Activated CD8-positive, alpha-beta T cell treated with anti-CD3 and anti-CD28 coated beads for 36 hours (primary cell): ENCODE data around the gene KCNQ5. TPM values are rescaled to one million over a fixed set of nuclear protein-coding genes. Genes with fewer than 3 reads are reported as not detected.

Experiments used
- ATAC-seq: fragments of 200-7000 bp; cut with Tn5 transposase; one replicate; pipeline ENCODE4 v1.10.0; 2021; ENCODE audit warnings: mild to moderate bottlenecking, moderate library complexity
- CTCF ChIA-PET: fragments of 350-600 bp; sonication (Branson Sonifier 250); formaldehyde crosslinking; loops from one replicate; lab custom pipeline; 2021; ENCODE audit warnings: antibody characterized with exemption; lab: Charles Lee
- POLR2A ChIA-PET: fragments of 350-600 bp; sonication (Branson Sonifier 250); formaldehyde crosslinking; loops from one replicate; lab custom pipeline; 2021; ENCODE audit warnings: antibody characterized with exemption; lab: Charles Lee
- DNase-seq: peaks from one replicate; pipeline ENCODE4 v3.0.0-alpha.2; 2020
- H3K27ac Mint-ChIP-seq: one replicate; pipeline ENCODE4 v1.8.0; 2021; ENCODE audit warnings: mild to moderate bottlenecking, mixed read lengths
- H3K27me3 Mint-ChIP-seq: one replicate; pipeline ENCODE4 v1.8.0; 2021; ENCODE audit warnings: mixed read lengths
- H3K36me3 Mint-ChIP-seq: one replicate; pipeline ENCODE4 v1.8.0; 2021; ENCODE audit warnings: low read depth, mixed read lengths
- H3K4me1 Mint-ChIP-seq: one replicate; pipeline ENCODE4 v1.8.0; 2021; ENCODE audit warnings: low read depth, mixed read lengths
- H3K4me3 Mint-ChIP-seq: one replicate; pipeline ENCODE4 v1.8.0; 2021; ENCODE audit warnings: mild to moderate bottlenecking, moderate library complexity, mixed read lengths
- H3K9me3 Mint-ChIP-seq: one replicate; pipeline ENCODE4 v1.8.0; 2021; ENCODE audit warnings: mixed read lengths
- CTCF ChIP-seq: fragments of 200-600 bp; IDR thresholded peaks from one replicate; pipeline ENCODE4 v1.8.0; 2022; ENCODE audit warnings: antibody characterized with exemption, mild to moderate bottlenecking
- intact Hi-C: fragments of 100-400 bp; cut with micrococcal nuclease; formaldehyde crosslinking; loops from one replicate; pipeline ENCODE4 v1.10.0; 2022
- total RNA-seq, 2 experiments: library from RNA; stranded (reverse); gene quantifications; one replicate each; pipeline ENCODE4 v1.2.3, GENCODE V29; 2021

The KCNQ5 gene
- total RNA-seq, 2 experiments from 2014 or later = 14.6 to 14.9 TPM

- TF ChIP-seq CTCF = no peak
- Mint-ChIP-seq H3K27me3 (no peaks in the 10 kb centered on the region), H3K27ac (no peak overlapping the region), H3K4me3 (no peak overlapping the region), H3K4me1 (peaks cover 7% of the 10 kb centered on the region), H3K36me3 (no peaks in the 10 kb centered on the region), H3K9me3 (no peaks in the 10 kb centered on the region)
- ChIA-PET CTCF (no interaction called here), POLR2A (no interaction called here)
- intact Hi-C loops = no loop called here
- DNase-seq (no peak), ATAC-seq (no peak)
Observed at GRCh38 chr6:72864799-72865198, 242.9 kb downstream of the KCNQ5 start.

GRCh38 chr6:72865467-72865866 lies 243.6 kb downstream of the KCNQ5 start:
- Mint-ChIP-seq H3K9me3 (no peaks in the 10 kb centered on the region), H3K4me3 (no peak overlapping the region), H3K36me3 (no peaks in the 10 kb centered on the region), H3K4me1 (peaks cover 7% of the 10 kb centered on the region), H3K27ac (no peak overlapping the region), H3K27me3 (no peaks in the 10 kb centered on the region)
- intact Hi-C loops = no loop called here
- POLR2A ChIA-PET = no interaction called here
- DNase-seq (no peak), ATAC-seq (no peak)
- CTCF ChIA-PET = no interaction called here
- no peak for TF ChIP-seq CTCF

- H3K9me3 Mint-ChIP-seq = no peaks in the 10 kb centered on the region
- H3K4me1 Mint-ChIP-seq = no peaks in the 10 kb centered on the region
- ChIA-PET CTCF (no interaction called here), POLR2A (interaction anchor here (0.6 kb wide), 1 partner anchor 230 kb away, joined by 4 read pairs; no protein-coding TSS in a partner anchor)
- no peak for TF ChIP-seq CTCF
- H3K36me3 Mint-ChIP-seq = no peaks in the 10 kb centered on the region
- no peak overlapping the region for H3K4me3 Mint-ChIP-seq
- no peaks in the 10 kb centered on the region for H3K27me3 Mint-ChIP-seq
- no peak for ATAC-seq
- intact Hi-C loops = no loop called here
- H3K27ac Mint-ChIP-seq = no peak overlapping the region
- DNase-seq = no peak
Observed at GRCh38 chr6:72869621-72870020, 247.8 kb downstream of the KCNQ5 start.

- H3K4me3 Mint-ChIP-seq = no peak overlapping the region
- intact Hi-C loops = no loop called here
- TF ChIP-seq CTCF = no peak
- ATAC-seq = no peak
- ChIA-PET CTCF (no interaction called here), POLR2A (no interaction called here)
- H3K36me3 Mint-ChIP-seq = no peaks in the 10 kb centered on the region
- H3K4me1 Mint-ChIP-seq = no peaks in the 10 kb centered on the region
- H3K27ac Mint-ChIP-seq = no peak overlapping the region
- no peaks in the 10 kb centered on the region for H3K27me3 Mint-ChIP-seq
- DNase-seq = no peak
- no peaks in the 10 kb centered on the region for H3K9me3 Mint-ChIP-seq
Observed at GRCh38 chr6:72873433-72873832, 251.6 kb downstream of the KCNQ5 start.

GRCh38 chr6:72876256-72876655 lies 254.4 kb downstream of the KCNQ5 start:
- POLR2A ChIA-PET = no interaction called here
- H3K4me1 Mint-ChIP-seq = no peaks in the 10 kb centered on the region
- no peaks in the 10 kb centered on the region for H3K27me3 Mint-ChIP-seq
- H3K9me3 Mint-ChIP-seq = no peaks in the 10 kb centered on the region
- H3K36me3 Mint-ChIP-seq = no peaks in the 10 kb centered on the region
- TF ChIP-seq CTCF = no peak
- CTCF ChIA-PET = no interaction called here
- no peak overlapping the region for H3K27ac Mint-ChIP-seq
- H3K4me3 Mint-ChIP-seq = no peak overlapping the region
- no peak for DNase-seq
- ATAC-seq = no peak
- intact Hi-C loops = no loop called here
